Measurements from ENCODE around the gene CD52.

DNA sequence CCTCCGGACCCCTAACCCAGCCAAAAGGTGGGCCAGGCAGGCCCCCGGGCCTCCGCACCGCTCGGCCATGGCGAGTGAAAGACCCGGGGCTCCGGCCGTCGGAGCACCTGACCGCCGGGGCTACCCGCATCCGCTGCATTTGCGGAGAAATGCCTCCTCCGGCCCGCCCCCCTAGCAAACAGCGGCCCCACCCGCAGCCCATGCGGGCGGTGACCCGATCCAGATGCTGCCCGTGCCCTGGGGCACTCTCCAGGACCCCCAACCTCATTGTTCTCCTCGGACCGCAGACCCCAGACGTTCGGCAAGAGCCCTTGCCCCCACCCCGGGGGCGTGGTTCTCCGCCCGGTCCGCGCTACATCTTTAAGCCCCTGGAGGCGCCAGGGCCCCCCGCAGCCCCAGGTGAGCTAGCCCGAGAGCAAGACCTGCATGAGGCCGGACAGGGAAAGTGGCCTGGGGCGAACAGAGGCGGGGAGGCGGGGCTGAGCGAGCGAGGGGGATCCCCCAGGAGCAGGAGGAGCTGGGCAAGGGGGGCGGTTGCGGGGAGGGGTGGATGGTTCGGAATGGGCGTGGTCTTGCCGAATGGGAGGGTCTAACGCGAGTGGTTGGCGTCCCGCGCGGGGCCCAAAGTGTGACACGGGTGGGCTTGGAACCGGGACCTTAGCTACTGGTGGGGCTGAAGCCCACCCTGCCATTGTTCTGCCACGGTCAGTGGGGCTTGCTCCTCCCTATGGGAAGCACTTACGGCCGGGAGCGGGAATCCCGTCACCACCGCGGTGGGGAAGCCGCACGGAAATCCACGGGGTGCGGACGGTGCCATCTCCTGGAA lies 42.4 kb downstream of the CD52 start:
- TF ChIP-seq, protein P1, sequence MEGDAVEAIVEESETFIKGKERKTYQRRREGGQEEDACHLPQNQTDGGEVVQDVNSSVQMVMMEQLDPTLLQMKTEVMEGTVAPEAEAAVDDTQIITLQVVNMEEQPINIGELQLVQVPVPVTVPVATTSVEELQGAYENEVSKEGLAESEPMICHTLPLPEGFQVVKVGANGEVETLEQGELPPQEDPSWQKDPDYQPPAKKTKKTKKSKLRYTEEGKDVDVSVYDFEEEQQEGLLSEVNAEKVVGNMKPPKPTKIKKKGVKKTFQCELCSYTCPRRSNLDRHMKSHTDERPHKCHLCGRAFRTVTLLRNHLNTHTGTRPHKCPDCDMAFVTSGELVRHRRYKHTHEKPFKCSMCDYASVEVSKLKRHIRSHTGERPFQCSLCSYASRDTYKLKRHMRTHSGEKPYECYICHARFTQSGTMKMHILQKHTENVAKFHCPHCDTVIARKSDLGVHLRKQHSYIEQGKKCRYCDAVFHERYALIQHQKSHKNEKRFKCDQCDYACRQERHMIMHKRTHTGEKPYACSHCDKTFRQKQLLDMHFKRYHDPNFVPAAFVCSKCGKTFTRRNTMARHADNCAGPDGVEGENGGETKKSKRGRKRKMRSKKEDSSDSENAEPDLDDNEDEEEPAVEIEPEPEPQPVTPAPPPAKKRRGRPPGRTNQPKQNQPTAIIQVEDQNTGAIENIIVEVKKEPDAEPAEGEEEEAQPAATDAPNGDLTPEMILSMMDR (IDR thresholded peaks at IDR 0.05), result no peak
- no peak for TF ChIP-seq POLR2A (IDR thresholded peaks at IDR 0.05)
